Ovary (tissue), 9 donors: Measurements from ENCODE around the gene LDLRAD4. TPM values are rescaled to one million over a fixed set of nuclear protein-coding genes. Genes with fewer than 3 reads are reported as not detected.

ENCODE experiments used
- DNase-seq, 5 donors: peaks; one replicate each; pipeline ENCODE4 v3.0.0-alpha.2; 2019 to 2020
- H3K27ac ChIP-seq, 2 donors: fragments of 200-600 bp; one replicate each; pipeline versions ENCODE4 v1.5.1 to v1.8.0; 2019 to 2022
- H3K27me3 ChIP-seq: fragments of 200-600 bp; one replicate; pipeline ENCODE4 v1.8.0; 2022
- H3K36me3 ChIP-seq: fragments of 200-600 bp; sonication (generic); one replicate; pipeline ENCODE4 v1.5.1; 2019
- H3K4me1 ChIP-seq: one replicate; pipeline ENCODE4 v1.8.1; 2013; ENCODE audit warnings: mild to moderate bottlenecking, moderate library complexity; ENCODE audit not compliant: insufficient read depth
- H3K4me3 ChIP-seq: fragments of 200-600 bp; sonication (generic); one replicate; pipeline ENCODE4 v1.5.1; 2017
- H3K9me3 ChIP-seq, 2 donors: fragments of 200-600 bp in 1 of 2; sonication (generic) in 1 of 2; one replicate each; pipeline versions ENCODE4 v1.5.1 to v1.8.1; 2013 to 2019; ENCODE audit warnings: mild to moderate bottlenecking in 1 of 2, moderate library complexity in 1 of 2
- EP300 ChIP-seq: sonication (generic); formaldehyde crosslinking; IDR thresholded peaks from one replicate; pipeline ENCODE4 v1.6.1; 2017; ENCODE audit warnings: antibody characterized with exemption
- POLR2A ChIP-seq: fragments of 450-650 bp; IDR thresholded peaks from one replicate; pipeline ENCODE4 v1.6.1; 2017; ENCODE audit warnings: antibody characterized with exemption, mild to moderate bottlenecking, moderate library complexity
- WGBS, 3 donors: extraction: QIAGEN DNeasy Blood & Tissue Kit in 1 of 3; methylation state at CpG; one replicate each; pipeline versions ENCODE4 v1.1.5 to v1.1.7; 2013 to 2017; 5-methylcytosine and 5-hydroxymethylcytosine counted together
- intact Hi-C, 4 donors: fragments of 100-400 bp; cut with DNase I; formaldehyde crosslinking; loops; one replicate each; pipeline versions ENCODE4 v1.11.0 to v1.15.1; 2022 to 2023
- polyA plus RNA-seq, 2 donors: library from polyadenylated mRNA; stranded (reverse); fragments of 200-250 nt in 1 of 2; fragments of 350-450 nt in 1 of 2; fragmentation: Illumina TruSeq in 1 of 2; extraction: RNeasy Lipid Tissue Mini Kit (QIAGEN cat#74804) in 1 of 2; gene quantifications; one replicate each; pipeline ENCODE4 v1.2.3, GENCODE V29; 2013 to 2014
- total RNA-seq, 7 donors: library from RNA; depleted of rRNA in 2 of 7; stranded (reverse); fragments of >200 nt in 2 of 7; fragmentation: NEBNext Ultra II Directional in 3 of 7; extraction: Animal tissue kit (Norgen Biotek cat#: 25700) in 3 of 7; gene quantifications; one replicate each; pipeline versions ENCODE4 v1.1.0 to v1.2.4, GENCODE V29; 2016 to 2023
- TF ChIP-seq, protein P1 (sequence below), 3 donors: fragments of 450-650 bp in 2 of 3; fragments of 200-600 bp in 1 of 3; IDR thresholded peaks; one replicate each; pipeline versions ENCODE4 v1.5.1 to v1.8.0; 2016 to 2022; ENCODE audit warnings: antibody characterized with exemption in 3 of 3, mild to moderate bottlenecking in 1 of 3
- donor health status: DM: no; HTN: no; CAD: no; lungs with moderate emphysema.
- donor health status: DM: no; HTN: no; CAD: no.
- donor health status: Bipolar disorder and iron deficiency.
- donor health status: DM: yes; HTN: yes; CAD: no.
- donor health status: DM: no; HTN: no; CAD: no.
- donor health status: DM: yes; HTN: yes; CAD: no.

LDLRAD4 gene
- total and polyA plus RNA-seq, 9 donors: 2.3 to 31.6 (median 8.3) TPM

DNA sequence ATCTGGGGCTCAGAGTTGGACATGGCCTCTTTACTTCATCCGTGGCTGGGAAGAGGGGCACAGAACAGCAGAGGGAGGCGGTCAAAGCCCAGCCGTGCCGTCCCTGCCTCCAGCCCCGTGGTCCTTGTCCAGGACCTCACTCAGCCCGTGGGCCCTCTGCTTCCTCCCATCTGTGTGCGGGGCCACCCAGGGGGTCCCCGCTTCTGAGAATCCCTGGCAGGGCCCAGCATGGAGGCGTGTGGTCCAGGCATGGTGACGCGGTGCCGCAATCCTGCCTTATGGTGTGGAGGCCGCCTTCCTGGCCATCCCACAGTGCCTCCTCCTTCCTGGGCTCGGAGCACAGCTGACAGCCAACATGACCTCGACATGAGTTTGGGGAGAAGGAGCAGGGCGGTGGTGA is 275.2 kb downstream of the LDLRAD4 start:
- DNase-seq: no peak
- Histone ChIP-seq H3K9me3 (no peaks in the 10 kb centered on the region), H3K4me1 (no peaks in the 10 kb centered on the region), H3K36me3 (no peaks in the 10 kb centered on the region), H3K27ac (no peak overlapping the region), H3K4me3 (no peak overlapping the region), H3K27me3 (no peaks in the 10 kb centered on the region)
- whole genome bisulfite sequencing, 3 donors: 90 to 91% (median 90%) methylated on average over 16 of the region's 16 CpGs
- TF ChIP-seq, protein P1, sequence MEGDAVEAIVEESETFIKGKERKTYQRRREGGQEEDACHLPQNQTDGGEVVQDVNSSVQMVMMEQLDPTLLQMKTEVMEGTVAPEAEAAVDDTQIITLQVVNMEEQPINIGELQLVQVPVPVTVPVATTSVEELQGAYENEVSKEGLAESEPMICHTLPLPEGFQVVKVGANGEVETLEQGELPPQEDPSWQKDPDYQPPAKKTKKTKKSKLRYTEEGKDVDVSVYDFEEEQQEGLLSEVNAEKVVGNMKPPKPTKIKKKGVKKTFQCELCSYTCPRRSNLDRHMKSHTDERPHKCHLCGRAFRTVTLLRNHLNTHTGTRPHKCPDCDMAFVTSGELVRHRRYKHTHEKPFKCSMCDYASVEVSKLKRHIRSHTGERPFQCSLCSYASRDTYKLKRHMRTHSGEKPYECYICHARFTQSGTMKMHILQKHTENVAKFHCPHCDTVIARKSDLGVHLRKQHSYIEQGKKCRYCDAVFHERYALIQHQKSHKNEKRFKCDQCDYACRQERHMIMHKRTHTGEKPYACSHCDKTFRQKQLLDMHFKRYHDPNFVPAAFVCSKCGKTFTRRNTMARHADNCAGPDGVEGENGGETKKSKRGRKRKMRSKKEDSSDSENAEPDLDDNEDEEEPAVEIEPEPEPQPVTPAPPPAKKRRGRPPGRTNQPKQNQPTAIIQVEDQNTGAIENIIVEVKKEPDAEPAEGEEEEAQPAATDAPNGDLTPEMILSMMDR (IDR thresholded peaks at IDR 0.05): no peak
- TF ChIP-seq EP300 (no peak), POLR2A (no peak)
- intact Hi-C loops: no loop called here

DNA sequence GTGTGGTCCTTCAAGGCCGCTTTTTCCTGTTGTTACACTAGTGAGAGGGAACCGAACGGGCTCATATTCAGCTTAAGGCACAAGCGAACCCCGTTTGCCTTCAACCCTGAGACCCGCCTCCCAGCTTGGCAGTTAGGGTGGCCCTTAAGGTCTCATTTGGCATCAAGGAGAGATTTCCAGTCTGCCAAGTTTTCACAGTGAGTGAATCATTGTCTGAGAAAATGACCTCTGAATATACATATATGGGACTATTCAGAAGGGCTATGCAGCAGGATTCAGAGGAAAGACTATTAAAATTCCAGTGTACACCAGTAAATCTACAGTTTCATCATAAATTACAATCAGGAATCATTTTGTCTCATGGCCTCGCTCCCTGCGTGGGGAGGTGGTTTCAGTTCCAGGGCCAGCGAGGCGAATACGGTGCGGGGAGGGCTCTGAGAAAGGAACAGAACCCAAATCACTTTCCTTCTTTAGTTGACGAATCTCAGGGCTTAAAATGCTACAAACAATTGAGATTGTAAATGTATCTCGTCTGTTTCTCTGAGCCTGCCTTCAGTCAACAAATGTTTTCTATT is 276.4 kb downstream of the LDLRAD4 start:
- 83 to 88% (median 87%) methylated on average over 14 of the region's 14 CpGs for WGBS, 3 donors
- Histone ChIP-seq H3K9me3 (no peaks in the 10 kb centered on the region), H3K4me1 (no peaks in the 10 kb centered on the region), H3K27me3 (no peaks in the 10 kb centered on the region), H3K36me3 (no peaks in the 10 kb centered on the region), H3K27ac (no peak overlapping the region), H3K4me3 (no peak overlapping the region)
- intact Hi-C loops: no loop called here
- no peak for TF ChIP-seq EP300
- no peak for TF ChIP-seq POLR2A
- TF ChIP-seq, protein P1 (IDR thresholded peaks at IDR 0.05): no peak
- no peak for DNase-seq

DNA sequence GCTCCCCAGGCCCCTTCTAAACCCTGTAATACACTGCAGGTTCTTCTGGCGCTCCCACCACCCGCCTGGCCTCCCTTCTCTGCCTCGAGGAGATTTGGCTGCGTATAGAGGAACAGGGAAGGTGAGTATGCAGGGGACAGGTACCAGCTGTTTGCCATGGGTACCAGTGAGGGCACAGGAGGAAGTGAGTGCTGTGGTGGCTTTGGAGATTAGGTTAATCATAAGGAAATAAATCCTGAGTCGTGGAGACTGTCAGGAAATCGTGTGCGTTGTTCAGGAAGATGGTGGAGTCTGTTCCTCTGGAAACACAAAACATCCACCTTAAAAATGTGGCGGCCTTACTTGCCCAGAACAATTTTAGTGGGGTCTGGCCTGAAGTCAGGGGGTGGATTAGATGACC is 277.4 kb downstream of the LDLRAD4 start:
- Histone ChIP-seq H3K9me3 (no peaks in the 10 kb centered on the region), H3K27me3 (no peaks in the 10 kb centered on the region), H3K27ac (no peak overlapping the region), H3K4me1 (peaks cover 2% of the 10 kb centered on the region), H3K36me3 (no peaks in the 10 kb centered on the region), H3K4me3 (no peak overlapping the region)
- TF ChIP-seq POLR2A (no peak), EP300 (no peak)
- TF ChIP-seq, protein P1 (IDR thresholded peaks at IDR 0.05): no peak
- intact Hi-C loops: no loop called here
- DNase-seq: no peak
- 79 to 87% (median 79%) methylated on average over 8 of the region's 8 CpGs for WGBS, 3 donors

DNA sequence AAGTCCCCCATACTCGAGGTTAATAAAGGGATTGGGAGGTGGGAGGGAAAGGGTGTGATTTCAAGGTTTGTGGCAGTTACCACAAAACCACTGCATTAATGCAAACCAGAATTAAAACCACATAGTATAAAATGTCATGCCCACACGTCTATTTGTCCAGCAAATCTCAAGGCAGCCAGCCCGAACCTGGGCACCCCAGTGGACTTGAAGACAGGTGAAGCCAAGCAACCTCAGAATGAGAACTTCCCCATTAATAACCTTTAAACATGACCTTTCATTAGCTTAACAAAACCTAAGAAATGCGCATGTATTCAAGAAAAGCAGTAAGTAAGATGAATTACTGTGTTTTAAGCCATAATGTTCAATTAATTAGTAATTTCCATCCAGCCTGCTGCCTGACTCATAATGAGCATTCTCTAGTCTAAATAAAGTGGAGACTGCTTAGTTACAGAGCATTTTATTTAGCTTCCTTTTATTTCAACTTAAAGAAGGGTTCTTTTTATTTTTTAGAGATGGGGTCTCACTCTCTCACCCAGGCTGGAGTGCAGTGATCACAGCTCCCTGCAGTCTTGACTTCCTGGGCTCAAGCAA is 278.2 kb downstream of the LDLRAD4 start:
- peaks cover 2% of the 10 kb centered on the region for H3K4me1 ChIP-seq
- 76 to 86% (median 86%) methylated on average over 4 of the region's 4 CpGs for WGBS, 3 donors
- no peaks in the 10 kb centered on the region for H3K36me3 ChIP-seq
- DNase-seq: no peak
- H3K27me3 ChIP-seq: no peaks in the 10 kb centered on the region
- TF ChIP-seq, protein P1 (IDR thresholded peaks at IDR 0.05): no peak
- TF ChIP-seq POLR2A: no peak
- TF ChIP-seq EP300: no peak
- intact Hi-C loops: no loop called here
- no peak overlapping the region for H3K4me3 ChIP-seq
- H3K27ac ChIP-seq: no peak overlapping the region
- no peaks in the 10 kb centered on the region for H3K9me3 ChIP-seq
